ENCODE results near the gene SLC38A6. TPM values are rescaled to one million over a fixed set of nuclear protein-coding genes. Genes with fewer than 3 reads are reported as not detected.

The SLC38A6 gene
- total and polyA plus RNA-seq, 7 donors = 1.5 to 11.9 (median 4.9) TPM

- intact Hi-C loops (cut with DNase I) = no loop called here
- 16 to 25% (median 21%) methylated on average over 4 of the region's 4 CpGs for WGBS, 3 donors
- no peak for DNase-seq
- no peak for TF ChIP-seq CTCF (IDR thresholded peaks at IDR 0.05)
- ATAC-seq = peak; percentile 63 to 78 (median 69)
- Histone ChIP-seq H3K4me3 (no peak overlapping the region), H3K9me3 (no peaks in the 10 kb centered on the region), H3K36me3 (ENCODE audit: insufficient read depth in 1 of 2, low read depth in 1 of 2) (no peaks in the 10 kb centered on the region), H3K4me1 (peaks cover 49% of the 10 kb centered on the region), H3K27me3 (ENCODE audit: insufficient read depth in 3 of 3, low read length in 2 of 3) (no peaks in the 10 kb centered on the region), H3K27ac (peak overlapping the region; percentile 77)
Measured at GRCh38 chr14:60944204-60944603, 36.8 kb upstream of the SLC38A6 start.

GRCh38 chr14:60945984-60946383 is 35.1 kb upstream of the SLC38A6 start:
- TF ChIP-seq CTCF (IDR thresholded peaks at IDR 0.05) = no peak
- Histone ChIP-seq H3K4me3 (peak overlapping the region; percentile 1), H3K27ac (peak overlapping the region; percentile 77), H3K4me1 (peaks cover 66% of the 10 kb centered on the region), H3K27me3 (ENCODE audit: insufficient read depth in 3 of 3, low read length in 2 of 3) (no peaks in the 10 kb centered on the region), H3K9me3 (no peaks in the 10 kb centered on the region), H3K36me3 (ENCODE audit: insufficient read depth in 1 of 2, low read depth in 1 of 2) (no peaks in the 10 kb centered on the region)
- WGBS, 3 donors = 69 to 97% (median 80%) methylated on average over 1 of the region's 1 CpG
- intact Hi-C loops (cut with DNase I) = no loop called here
- DNase-seq (no peak), ATAC-seq (peak; percentile 52 to 84 (median 62))

GRCh38 chr14:60946773-60947172 is 34.3 kb upstream of the SLC38A6 start:
- peak overlapping the region; percentile 77 for H3K27ac ChIP-seq
- ATAC-seq = peak; percentile 34 to 58 (median 48)
- H3K9me3 ChIP-seq = no peaks in the 10 kb centered on the region
- TF ChIP-seq CTCF (IDR thresholded peaks at IDR 0.05) = no peak
- H3K27me3 ChIP-seq (ENCODE audit: insufficient read depth in 3 of 3, low read length in 2 of 3) = no peaks in the 10 kb centered on the region
- DNase-seq = no peak
- intact Hi-C loops (cut with DNase I) = no loop called here
- WGBS, 3 donors = 40 to 47% (median 42%) methylated on average over 3 of the region's 3 CpGs
- H3K4me1 ChIP-seq = peaks cover 73% of the 10 kb centered on the region
- peak overlapping the region; percentile 1 for H3K4me3 ChIP-seq
- H3K36me3 ChIP-seq (ENCODE audit: insufficient read depth in 1 of 2, low read depth in 1 of 2) = no peaks in the 10 kb centered on the region

GRCh38 chr14:60951776-60952435 is 29.1 kb upstream of the SLC38A6 start:
- 23 to 38% (median 30%) methylated on average over 2 to 3 of the region's 3 CpGs for WGBS, 3 donors
- no peaks in the 10 kb centered on the region for H3K36me3 ChIP-seq (ENCODE audit: insufficient read depth in 1 of 2, low read depth in 1 of 2)
- TF ChIP-seq CTCF (IDR thresholded peaks at IDR 0.05) = no peak
- H3K27me3 ChIP-seq (ENCODE audit: insufficient read depth in 3 of 3, low read length in 2 of 3) = no peaks in the 10 kb centered on the region
- intact Hi-C loops (cut with DNase I) = no loop called here
- H3K27ac ChIP-seq = peak overlapping the region; percentile 28
- H3K9me3 ChIP-seq = peaks cover 17% of the 10 kb centered on the region
- ATAC-seq = peak; percentile 23 to 46 (median 30)
- H3K4me1 ChIP-seq = peaks cover 41% of the 10 kb centered on the region
- DNase-seq = no peak
- H3K4me3 ChIP-seq = no peak overlapping the region

- Histone ChIP-seq H3K9me3 (peaks cover 32% of the 10 kb centered on the region), H3K27me3 (ENCODE audit: insufficient read depth in 3 of 3, low read length in 2 of 3) (no peaks in the 10 kb centered on the region), H3K4me1 (peaks cover 14% of the 10 kb centered on the region), H3K36me3 (ENCODE audit: insufficient read depth in 1 of 2, low read depth in 1 of 2) (no peaks in the 10 kb centered on the region), H3K27ac (no peak overlapping the region), H3K4me3 (no peak overlapping the region)
- 95 to 97% (median 96%) methylated on average over 4 of the region's 4 CpGs for WGBS, 3 donors
- ATAC-seq (no peak), DNase-seq (no peak)
- TF ChIP-seq CTCF (IDR thresholded peaks at IDR 0.05) = no peak
- intact Hi-C loops (cut with DNase I) = no loop called here
Measured at GRCh38 chr14:60956202-60956601, 24.8 kb upstream of the SLC38A6 start.
